Keratinocyte (primary cell): ENCODE data around the gene MYBPC2. TPM values are rescaled to one million over a fixed set of nuclear protein-coding genes. Genes with fewer than 3 reads are reported as not detected.

Experiments used
- DNase-seq: peaks from one replicate; pipeline ENCODE4 v3.0.0-alpha.2; 2011; ENCODE audit warnings: low read depth, missing footprints, low spot score
- FAIRE-seq: peaks from 2 replicates; lab custom pipeline; 2011; peaks lifted over from hg19 to GRCh38; lab: Jason Lieb, UNC
- H2AFZ ChIP-seq: 2 replicates; pipeline ENCODE4 v1.6.0; 2012; ENCODE audit warnings: low read length, control low read depth, inconsistent platforms; ENCODE audit not compliant: control insufficient read depth
- H3K27ac ChIP-seq: 2 replicates; pipeline ENCODE4 v1.5.1; 2011; ENCODE audit warnings: low read length; ENCODE audit not compliant: control insufficient read depth, insufficient read depth
- H3K27me3 ChIP-seq: 3 replicates; pipeline ENCODE4 v1.6.0; 2011; ENCODE audit warnings: low read length; ENCODE audit not compliant: control insufficient read depth, insufficient read depth; ENCODE audit errors: extremely low read depth
- H3K36me3 ChIP-seq, 2 experiments: 2 replicates in 1 of 2; 3 replicates in 1 of 2; pipeline ENCODE4 v1.5.1; 2011; ENCODE audit warnings: low read length in 2 of 2, mild to moderate bottlenecking in 1 of 2; ENCODE audit not compliant: control insufficient read depth in 2 of 2, insufficient read depth in 2 of 2; ENCODE audit errors: extremely low read depth in 1 of 2
- H3K4me1 ChIP-seq: 3 replicates; pipeline ENCODE4 v1.5.1; 2011; ENCODE audit warnings: low read length; ENCODE audit not compliant: control insufficient read depth, insufficient read depth; ENCODE audit errors: extremely low read depth
- H3K4me2 ChIP-seq: 3 replicates; pipeline ENCODE4 v1.6.0; 2011; ENCODE audit warnings: low read depth, low read length; ENCODE audit not compliant: control insufficient read depth, insufficient read depth; ENCODE audit errors: extremely low read depth
- H3K4me3 ChIP-seq, 3 experiments: fragments of 200-600 bp in 1 of 3; sonication (generic) in 1 of 3; 2 replicates in 2 of 3; 3 replicates in 1 of 3; pipeline ENCODE4 v1.5.1; 2011 to 2016; ENCODE audit warnings: low read length in 3 of 3, mild to moderate bottlenecking in 3 of 3, control low read depth in 2 of 3, inconsistent platforms in 1 of 3, low read depth in 1 of 3, mixed read lengths in 1 of 3, mixed run types in 1 of 3, moderate library complexity in 1 of 3; ENCODE audit not compliant: control insufficient read depth in 2 of 3, insufficient read depth in 2 of 3; ENCODE audit errors: extremely low read depth in 1 of 3
- H3K79me2 ChIP-seq: 2 replicates; pipeline ENCODE4 v1.6.0; 2012; ENCODE audit warnings: low read length; ENCODE audit not compliant: control insufficient read depth, insufficient read depth
- H3K9ac ChIP-seq: 3 replicates; pipeline ENCODE4 v1.6.0; 2011; ENCODE audit warnings: low read length; ENCODE audit not compliant: control insufficient read depth, insufficient read depth; ENCODE audit errors: extremely low read depth
- H3K9me1 ChIP-seq: 3 replicates; pipeline ENCODE4 v1.6.0; 2011; ENCODE audit warnings: low read length; ENCODE audit not compliant: control insufficient read depth, insufficient read depth; ENCODE audit errors: extremely low read depth
- H3K9me3 ChIP-seq: 2 replicates; pipeline ENCODE4 v1.5.1; 2012; ENCODE audit warnings: low read depth, low read length; ENCODE audit not compliant: control insufficient read depth
- H4K20me1 ChIP-seq: 3 replicates; pipeline ENCODE4 v1.6.0; 2011; ENCODE audit warnings: low read length; ENCODE audit not compliant: control insufficient read depth, insufficient read depth; ENCODE audit errors: extremely low read depth
- EZH2 ChIP-seq: IDR thresholded peaks from one replicate; pipeline ENCODE4 v1.6.1; 2012; ENCODE audit warnings: inconsistent platforms, mild to moderate bottlenecking, low read length, moderate library complexity
- dilution Hi-C: fragments of 300-500 bp; cut with MboI; formaldehyde crosslinking; loops from one replicate; pipeline ENCODE4 v1.7.0; 2020; ENCODE audit warnings: low sequenced_read_pairs; ENCODE audit not compliant: extremely low pct_ligation_motif_present
- polyA plus RNA-seq, 5 experiments: library from polyadenylated mRNA; depleted of rRNA in 3 of 5; stranded (reverse) in 3 of 5; stranded (forward) in 1 of 5; unstranded in 1 of 5; fragments of >200 nt; gene quantifications; 1 replicate in 1 of 5; 2 replicates in 3 of 5; 3 replicates in 1 of 5; pipeline versions ENCODE4 v1.2.1 to v1.2.3, GENCODE V29; 2011 to 2012; ENCODE audit warnings: missing spikeins in 2 of 5, low read depth in 1 of 5, low replicate concordance in 1 of 5
- TF ChIP-seq, protein P1 (sequence below), 3 experiments: IDR thresholded peaks in 1 of 3; conservative IDR thresholded peaks in 1 of 3; optimal IDR thresholded peaks in 1 of 3; 2 replicates in 2 of 3; 3 replicates in 1 of 3; pipeline versions ENCODE3 to v1.5.1; 2011; ENCODE audit warnings: low read length in 3 of 3, mild to moderate bottlenecking in 3 of 3, moderate library complexity in 2 of 3, control low read depth in 1 of 3, inconsistent platforms in 1 of 3; ENCODE audit not compliant: insufficient read depth in 2 of 3; ENCODE audit errors: extremely low read depth in 1 of 3

Gene MYBPC2
- polyA plus RNA-seq, 1 donor (not counting 4 experiments of a cell fraction or from before 2014, with no cell fraction given) = not detected

DNA sequence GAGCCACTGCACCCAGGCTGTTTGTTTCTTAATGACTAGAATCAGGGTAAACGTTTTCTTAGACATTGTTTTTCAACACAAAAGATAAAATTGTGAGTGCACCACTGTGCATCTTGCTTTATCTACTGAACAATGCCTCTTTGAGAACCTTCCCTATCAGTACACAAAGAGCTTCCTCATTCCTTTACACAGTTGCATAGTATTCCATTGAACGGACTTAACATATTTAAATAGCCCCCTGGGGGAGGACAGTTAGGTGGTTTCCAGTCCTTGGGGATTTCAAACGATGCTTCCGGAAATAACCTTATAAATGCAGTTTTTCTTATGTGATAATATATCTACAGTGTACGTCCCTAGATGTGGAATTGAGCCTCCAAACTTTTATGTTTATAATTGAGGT, 39.9 kb upstream of the MYBPC2 start:
- Histone ChIP-seq H2AFZ (no peak overlapping the region), H3K27ac (no peak overlapping the region), H3K9me1 (no peaks in the 10 kb centered on the region), H3K36me3 (peaks cover 0 to 9% of the 10 kb centered on the region in 2 experiments), H3K9me3 (no peaks in the 10 kb centered on the region), H3K4me3 (no peak overlapping the region), H3K4me1 (no peaks in the 10 kb centered on the region), H3K9ac (no peak overlapping the region), H3K79me2 (peaks cover 32% of the 10 kb centered on the region), H3K27me3 (no peaks in the 10 kb centered on the region), H4K20me1 (no peaks in the 10 kb centered on the region), H3K4me2 (no peak overlapping the region)
- dilution Hi-C loops = no loop called here
- TF ChIP-seq EZH2 = no peak
- TF ChIP-seq, protein P1, sequence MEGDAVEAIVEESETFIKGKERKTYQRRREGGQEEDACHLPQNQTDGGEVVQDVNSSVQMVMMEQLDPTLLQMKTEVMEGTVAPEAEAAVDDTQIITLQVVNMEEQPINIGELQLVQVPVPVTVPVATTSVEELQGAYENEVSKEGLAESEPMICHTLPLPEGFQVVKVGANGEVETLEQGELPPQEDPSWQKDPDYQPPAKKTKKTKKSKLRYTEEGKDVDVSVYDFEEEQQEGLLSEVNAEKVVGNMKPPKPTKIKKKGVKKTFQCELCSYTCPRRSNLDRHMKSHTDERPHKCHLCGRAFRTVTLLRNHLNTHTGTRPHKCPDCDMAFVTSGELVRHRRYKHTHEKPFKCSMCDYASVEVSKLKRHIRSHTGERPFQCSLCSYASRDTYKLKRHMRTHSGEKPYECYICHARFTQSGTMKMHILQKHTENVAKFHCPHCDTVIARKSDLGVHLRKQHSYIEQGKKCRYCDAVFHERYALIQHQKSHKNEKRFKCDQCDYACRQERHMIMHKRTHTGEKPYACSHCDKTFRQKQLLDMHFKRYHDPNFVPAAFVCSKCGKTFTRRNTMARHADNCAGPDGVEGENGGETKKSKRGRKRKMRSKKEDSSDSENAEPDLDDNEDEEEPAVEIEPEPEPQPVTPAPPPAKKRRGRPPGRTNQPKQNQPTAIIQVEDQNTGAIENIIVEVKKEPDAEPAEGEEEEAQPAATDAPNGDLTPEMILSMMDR (optimal IDR thresholded peaks at IDR 0.05 in 1 of 3, IDR thresholded peaks at IDR 0.05 in 1 of 3, conservative IDR thresholded peaks at IDR 0.05 in 1 of 3; ENCODE audit: extremely low read depth in 1 of 3, insufficient read depth in 2 of 3, low read length in 3 of 3) = no peak
- DNase-seq (no peak), FAIRE-seq (no peak)

GRCh38 chr19:50393589-50393988, 39.1 kb upstream of the MYBPC2 start:
- dilution Hi-C loops = no loop called here
- no peak for FAIRE-seq

More at GRCh38 chr19:50393589-50393988, 39.1 kb upstream of the MYBPC2 start:
- no peaks in the 10 kb centered on the region for H3K4me1 ChIP-seq
- H4K20me1 ChIP-seq = no peaks in the 10 kb centered on the region
- no peak for DNase-seq
- no peak overlapping the region for H3K27ac ChIP-seq
- H3K27me3 ChIP-seq = no peaks in the 10 kb centered on the region
- H3K4me3 ChIP-seq = no peak overlapping the region
- H3K36me3 ChIP-seq = peaks cover 0 to 6% of the 10 kb centered on the region in 2 experiments
- H2AFZ ChIP-seq = no peak overlapping the region
- no peak overlapping the region for H3K9ac ChIP-seq
- H3K9me3 ChIP-seq = no peaks in the 10 kb centered on the region
- H3K9me1 ChIP-seq = no peaks in the 10 kb centered on the region
- H3K79me2 ChIP-seq = peaks cover 30% of the 10 kb centered on the region
- no peak overlapping the region for H3K4me2 ChIP-seq
- no peak for TF ChIP-seq EZH2
- TF ChIP-seq, protein P1 (optimal IDR thresholded peaks at IDR 0.05 in 1 of 3, IDR thresholded peaks at IDR 0.05 in 1 of 3, conservative IDR thresholded peaks at IDR 0.05 in 1 of 3; ENCODE audit: extremely low read depth in 1 of 3, insufficient read depth in 2 of 3, low read length in 3 of 3) = no peak
